HG03457 (cell line): ENCODE data around the gene RFLNA.

ENCODE experiments used
- ATAC-seq: cut with Tn5 transposase; IDR thresholded peaks from one replicate; pipeline ENCODE4 v1.9.1; 2021; ENCODE audit warnings: moderate number of reproducible peaks; ENCODE audit not compliant: unreplicated experiment

Gene RFLNA

DNA sequence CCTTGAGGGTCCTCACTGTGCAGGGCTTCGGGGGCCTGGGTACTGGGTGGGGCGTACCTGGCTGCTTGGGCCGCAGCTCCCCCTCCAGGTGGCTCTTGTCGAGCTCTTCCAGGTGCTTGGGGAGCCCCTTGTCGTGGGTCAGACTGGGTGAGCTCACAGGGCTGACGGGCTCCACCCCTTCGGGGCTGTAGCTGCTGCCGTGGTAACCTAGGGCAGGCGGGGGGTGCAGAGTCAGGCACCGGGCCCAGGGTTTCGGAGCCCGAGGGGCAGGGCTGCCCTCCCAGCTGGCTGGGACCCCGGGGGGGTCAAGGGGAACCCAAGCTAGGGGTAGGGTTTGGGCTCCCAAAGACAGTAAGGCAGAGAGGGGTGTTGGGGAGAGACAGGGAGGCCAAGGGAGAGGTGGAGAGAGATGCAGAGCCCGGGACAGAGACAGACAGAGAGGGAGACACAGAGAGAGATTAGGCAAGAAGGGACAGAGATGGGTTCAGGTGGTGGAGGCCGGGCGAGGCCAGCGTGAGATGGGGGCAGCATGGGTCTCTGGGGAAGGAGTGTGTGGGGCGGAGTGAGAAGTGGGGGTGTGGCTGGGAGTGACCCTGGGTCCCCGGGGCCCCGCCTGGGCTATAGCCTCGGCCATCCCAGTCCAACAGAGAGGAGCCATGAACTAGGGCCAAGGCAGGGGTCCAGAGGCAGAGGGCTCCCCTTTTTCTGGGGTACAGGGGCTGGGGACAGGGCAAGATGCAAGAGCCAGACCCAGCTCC, 40.7 kb downstream of the RFLNA start:
- no peak for ATAC-seq

DNA sequence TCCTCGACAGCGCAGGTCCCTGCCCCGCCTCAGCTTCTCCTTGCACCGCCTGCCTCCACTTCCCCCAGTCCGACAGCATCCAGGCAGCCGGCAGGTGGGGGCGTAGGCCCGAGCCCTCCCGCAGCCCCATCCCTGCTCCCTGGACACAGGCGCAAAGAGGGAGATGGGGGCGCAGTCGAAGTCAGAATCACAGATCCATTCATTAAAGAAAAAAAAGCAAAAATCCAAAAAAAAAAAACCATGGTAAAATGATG, 41.2 kb downstream of the RFLNA start:
- no peak for ATAC-seq

DNA sequence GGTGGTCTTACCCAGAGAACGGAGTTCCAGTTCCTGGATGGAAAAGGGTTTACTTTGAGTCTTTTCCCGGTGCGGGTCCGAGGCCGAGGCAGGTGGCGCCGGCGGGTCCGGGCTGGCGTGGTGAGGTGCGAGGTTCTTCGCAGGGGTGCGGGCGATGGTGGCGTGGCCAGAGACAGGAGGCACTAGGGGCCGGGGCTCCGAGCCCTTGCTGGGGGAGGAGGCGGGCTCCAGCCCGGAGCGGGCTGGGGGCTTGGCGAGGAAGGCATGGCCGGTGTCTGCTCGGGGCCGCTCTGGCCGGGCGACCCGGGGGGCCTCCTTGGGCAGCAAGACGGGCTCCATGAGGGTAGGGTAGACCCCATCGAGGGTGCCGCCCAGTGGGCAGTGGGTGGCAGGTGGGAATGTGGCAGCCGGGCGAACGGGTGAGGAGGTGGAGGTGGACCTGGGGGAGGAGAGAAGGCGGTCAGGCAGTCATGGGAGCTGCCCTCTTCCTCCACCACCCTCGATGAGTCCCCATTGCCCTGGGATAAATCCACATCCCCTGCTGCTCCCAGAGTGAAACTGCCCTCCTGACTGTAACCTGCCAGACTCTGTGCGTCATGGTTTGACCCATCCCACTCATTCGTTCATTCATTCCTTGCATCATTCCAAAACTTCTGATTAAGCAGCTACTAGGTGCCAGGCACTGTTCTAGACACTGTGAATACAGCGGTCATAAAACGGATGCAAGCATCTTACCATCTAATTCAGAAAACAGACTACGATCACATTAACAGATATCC, 42.0 kb downstream of the RFLNA start:
- no peak for ATAC-seq

DNA sequence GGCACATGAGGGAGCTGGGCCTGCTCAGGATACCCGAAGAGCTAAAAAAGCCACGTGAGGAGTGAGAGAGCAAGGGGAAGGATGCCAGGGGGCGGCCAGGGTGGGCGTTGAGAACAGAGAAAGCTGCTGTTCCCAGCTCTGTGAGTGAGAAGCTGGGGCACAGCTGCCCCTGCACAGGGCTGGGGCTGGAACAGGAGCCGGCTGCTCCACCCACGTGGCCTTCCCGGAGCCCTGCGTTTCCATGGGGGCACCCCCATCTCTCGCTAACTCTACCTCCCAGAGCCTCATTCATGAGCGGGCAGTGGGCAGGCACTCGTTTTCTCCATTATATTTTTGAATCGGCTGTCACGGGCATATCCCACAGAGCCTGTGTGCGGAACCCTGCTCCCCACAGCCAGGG, 42.7 kb downstream of the RFLNA start:
- ATAC-seq, result no peak

GRCh38 chr12:124338448-124338847, 43.6 kb downstream of the RFLNA start:
- no peak for ATAC-seq

GRCh38 chr12:124338876-124339603, 44.1 kb downstream of the RFLNA start:
- ATAC-seq, result no peak

DNA sequence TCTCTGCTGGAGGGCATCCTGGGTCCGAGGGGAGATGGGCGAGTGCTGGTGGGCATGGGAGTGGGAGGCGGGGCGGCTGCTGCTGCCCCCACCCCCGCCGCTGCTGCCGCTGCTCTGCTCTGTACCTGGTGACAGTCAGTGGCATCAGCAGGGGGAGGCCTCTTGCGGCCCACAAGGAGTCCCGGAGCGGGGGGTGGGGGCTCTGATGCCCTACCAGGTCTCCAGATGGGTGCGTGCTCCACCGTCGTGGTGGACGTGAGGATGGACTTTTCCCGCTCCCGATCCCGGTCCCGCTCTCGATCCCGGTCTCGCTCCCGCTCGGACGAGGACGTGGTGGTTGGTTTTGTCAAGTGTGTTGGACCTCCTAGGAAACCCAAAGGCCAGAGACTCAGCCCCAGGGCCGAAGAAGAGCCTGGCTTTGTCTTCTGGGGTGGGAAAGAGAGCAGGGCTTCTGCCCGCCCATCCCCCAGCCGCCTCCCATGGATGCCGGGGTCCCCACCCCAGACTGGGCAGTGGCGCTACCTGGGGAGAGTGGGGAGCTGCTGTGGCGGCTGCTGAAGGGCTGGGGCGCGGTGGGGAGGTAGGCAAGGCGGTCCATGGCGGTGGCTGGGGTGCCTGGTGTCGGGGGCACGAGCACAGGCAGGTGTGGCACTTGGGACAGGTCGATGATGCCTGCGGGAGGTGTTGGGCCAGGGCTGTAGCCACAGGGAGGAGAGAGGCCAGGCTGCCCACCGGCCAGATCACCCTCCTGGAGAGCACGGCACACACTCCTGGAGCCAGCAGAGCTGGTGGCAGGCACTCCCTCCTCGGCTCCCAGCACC, 45.4 kb downstream of the RFLNA start:
- no peak for ATAC-seq

- ATAC-seq, result no peak
Measured at GRCh38 chr12:124341645-124342069, 46.8 kb downstream of the RFLNA start.

GRCh38 chr12:124344022-124344421, 49.1 kb downstream of the RFLNA start:
- no peak for ATAC-seq

GRCh38 chr12:124344526-124344925, 49.6 kb downstream of the RFLNA start:
- no peak for ATAC-seq

DNA sequence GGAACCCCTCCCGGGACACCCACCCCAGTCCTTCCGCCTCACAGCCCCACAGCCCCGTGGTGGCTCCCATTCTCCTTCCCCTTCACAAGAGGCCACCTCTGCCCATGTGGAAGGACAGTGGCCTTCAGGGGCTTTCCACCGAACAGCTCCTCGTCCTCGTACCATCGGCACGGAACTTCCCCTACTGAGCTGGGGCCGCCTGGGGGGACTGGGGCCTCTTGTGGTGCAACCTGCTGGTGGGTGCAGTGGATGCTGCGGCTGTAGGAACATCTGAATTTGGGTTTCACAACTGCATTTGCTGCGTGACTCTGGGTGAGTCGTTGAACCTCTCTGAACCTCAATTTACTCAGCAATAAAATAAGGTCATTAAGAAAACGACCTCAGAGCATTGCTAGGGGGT, 50.9 kb downstream of the RFLNA start:
- ATAC-seq, result no peak

DNA sequence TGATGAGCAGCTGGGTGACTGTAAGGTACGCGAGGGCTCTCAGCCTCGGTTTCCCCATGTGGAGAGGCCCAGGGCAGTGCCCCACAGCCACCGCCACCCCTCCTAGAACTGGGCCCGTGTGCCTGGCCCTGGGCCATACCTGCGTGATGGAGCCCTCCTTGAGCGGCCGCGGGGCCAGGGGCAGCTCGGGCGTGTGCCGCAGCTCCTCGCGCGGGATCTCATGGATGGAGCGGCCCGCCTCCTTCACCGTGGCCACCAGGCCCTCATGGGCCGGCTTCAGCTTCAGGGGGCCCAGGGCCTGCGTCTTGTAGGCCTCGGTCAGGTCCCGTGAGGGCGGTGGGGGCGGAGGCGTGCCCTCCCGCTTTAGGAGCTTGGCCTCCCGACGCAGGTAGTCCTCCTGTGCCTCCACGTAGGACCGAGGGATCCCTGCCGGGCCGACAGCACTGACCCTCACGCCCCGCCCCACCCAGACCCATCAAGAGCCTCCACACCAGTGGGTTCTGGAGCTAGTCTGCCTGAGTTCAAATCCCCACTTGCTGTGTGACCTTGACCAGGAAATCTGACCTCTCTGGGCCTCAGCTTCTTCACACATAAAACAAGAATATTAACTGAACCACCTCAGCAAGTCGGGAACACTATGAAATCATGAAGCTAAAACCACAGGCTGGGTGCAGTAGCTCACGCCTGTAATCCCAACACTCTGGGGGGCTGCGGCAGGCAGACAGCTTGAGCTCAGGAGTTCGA, 51.7 kb downstream of the RFLNA start:
- ATAC-seq, result no peak

DNA sequence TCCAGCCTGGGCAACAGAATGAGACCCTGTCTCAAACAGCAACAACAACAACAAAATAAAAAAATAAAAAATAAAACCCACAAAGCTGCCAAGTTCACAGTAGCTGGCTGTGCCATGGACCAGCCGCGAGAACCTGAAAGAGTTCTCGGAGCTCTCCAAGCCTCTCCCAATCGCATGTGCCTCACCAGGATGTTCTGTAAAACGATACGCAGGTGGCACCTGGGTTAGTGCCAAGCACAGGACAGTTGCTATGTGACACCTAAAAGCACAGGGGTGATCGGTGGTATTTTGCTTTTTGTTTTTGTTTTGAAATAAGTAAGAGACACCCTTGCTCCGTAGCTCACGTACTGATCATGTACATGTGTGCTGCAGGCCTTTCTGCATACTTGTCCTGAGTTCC, 52.4 kb downstream of the RFLNA start:
- ATAC-seq, result no peak

DNA sequence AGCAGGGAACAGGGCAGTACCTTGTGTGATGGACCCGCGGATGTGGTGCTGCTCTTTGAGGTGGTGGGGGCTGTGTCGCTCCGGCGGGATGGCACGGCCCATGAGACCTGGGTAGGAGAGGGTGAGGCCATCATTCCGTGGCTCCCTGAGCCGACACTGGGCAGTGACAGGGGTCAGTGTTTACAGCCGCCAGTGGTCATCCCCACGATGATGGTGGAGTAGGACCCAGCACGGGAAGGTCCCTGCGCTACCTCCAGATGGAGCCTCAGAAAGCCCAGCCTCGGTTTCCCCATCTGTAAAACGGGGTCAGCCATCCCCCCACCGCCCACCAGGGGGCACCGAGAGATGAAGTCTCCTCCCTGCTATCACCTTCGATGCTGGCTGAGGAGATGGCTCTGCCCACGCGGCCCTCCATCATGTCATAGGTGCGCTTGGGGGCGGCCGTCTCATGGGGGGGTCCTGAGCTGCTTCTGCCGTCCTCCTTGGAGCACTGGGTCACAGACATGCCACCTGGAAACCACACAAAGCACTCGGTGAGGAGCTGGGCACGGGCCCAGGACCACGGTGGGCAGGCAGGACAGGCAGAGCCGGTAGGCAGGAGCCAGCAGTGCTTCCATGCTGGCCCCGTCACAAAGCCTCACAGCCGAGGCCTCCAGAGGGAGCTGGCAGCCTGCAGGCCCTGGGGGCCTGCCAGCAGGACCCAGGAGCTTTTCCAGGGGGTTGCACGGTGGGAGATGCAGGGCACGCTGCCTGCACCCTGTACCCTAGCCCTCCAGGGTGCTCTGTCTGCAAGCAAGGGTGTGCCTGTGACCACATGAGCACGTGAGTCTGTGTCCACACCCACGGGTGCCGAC, 53.1 kb downstream of the RFLNA start:
- ATAC-seq, result no peak

DNA sequence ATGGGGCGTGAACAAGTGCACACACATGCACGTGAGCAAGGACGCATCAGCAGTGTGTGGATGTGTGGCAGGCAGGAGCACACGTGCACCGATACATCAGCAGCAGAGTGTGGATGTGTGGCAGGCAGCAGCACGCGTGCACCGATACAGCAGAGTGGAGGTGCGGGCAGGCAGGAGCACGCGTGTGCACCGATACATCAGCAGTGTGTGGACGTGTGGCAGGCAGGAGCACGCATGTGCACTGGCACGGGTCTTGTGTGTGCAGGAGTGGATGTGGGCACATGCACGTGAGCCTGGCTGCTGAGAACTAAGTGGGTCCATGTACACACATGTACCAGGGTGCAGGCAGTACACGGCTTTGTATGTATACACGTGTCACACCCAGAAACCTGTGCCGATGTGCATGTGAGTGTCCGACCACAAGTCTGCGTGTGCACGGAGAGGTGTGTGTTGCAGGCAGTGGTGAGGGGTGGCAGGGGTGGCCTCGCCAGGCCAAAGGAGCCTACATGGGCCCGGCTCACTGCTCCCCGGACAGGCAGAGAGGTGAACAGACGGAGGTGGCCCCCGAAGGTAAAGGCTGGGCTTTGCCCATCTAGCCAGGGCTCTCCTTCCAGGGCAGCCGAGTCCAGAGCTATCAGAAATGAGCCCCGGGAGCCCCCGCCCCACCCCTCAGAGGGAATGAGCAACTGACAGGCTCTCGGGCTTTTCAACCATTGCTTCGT, 53.9 kb downstream of the RFLNA start:
- no peak for ATAC-seq

DNA sequence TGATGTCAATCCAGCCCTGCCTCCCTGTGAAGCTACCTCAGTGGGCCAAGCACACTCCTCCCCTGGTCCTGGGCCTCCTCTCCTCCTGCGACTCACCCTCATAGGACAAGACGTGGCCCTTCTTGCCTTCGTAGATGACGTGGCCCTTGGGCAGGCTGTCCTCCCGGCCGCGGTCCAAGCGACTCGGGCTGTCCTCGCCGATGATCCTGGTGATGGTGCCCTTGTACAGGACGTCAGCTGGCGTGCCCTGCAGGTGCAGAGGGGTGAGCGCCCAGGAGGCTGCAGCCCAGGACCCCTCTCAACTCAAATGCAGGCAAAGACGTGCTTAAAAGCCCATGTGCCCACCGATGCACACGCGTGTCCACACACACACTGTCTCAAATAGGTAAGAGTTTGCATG, 55.6 kb downstream of the RFLNA start:
- ATAC-seq, result no peak

DNA sequence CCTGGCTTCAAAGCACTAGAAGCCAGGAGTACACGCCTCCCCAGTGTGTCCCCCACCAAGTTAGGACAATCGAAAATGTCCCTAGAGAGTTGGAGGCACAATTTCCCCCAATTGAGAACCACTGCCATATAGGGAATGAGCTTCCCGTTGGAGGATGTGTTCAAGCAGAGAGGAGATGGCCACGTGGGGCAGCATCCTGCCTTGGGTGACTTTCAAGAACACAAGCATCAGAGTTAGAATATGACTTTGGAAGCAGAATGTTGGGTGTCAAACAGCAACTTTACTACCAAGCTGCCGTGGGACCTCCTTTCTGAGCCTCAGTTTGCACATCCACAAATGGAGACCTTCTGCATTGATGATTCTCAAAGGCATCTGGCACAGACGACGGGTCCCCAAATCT, 56.5 kb downstream of the RFLNA start:
- ATAC-seq, result no peak

- ATAC-seq, result no peak
Measured at GRCh38 chr12:124352257-124352656, 57.4 kb downstream of the RFLNA start.

DNA sequence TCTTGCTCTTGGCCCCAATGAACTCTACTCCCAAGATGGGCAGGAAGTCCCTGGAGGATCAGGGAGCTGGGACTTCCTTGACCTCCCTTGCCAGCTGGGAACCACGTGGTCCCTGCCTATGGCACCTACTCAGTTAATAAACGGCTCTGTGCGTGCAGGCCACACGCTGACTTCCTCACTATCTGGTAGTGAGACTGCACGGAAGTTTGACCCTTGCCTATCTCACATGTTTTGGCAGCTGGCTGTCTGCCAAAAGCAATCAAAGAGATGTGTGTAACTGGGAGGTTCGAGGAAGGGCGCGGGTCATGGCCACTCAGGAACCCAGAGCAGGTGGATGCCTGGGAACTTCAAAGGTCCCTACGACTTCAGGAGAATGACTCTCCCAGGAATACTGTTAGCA, 57.9 kb downstream of the RFLNA start:
- ATAC-seq, result no peak
